Activated CD4-positive, CD25-positive, alpha-beta regulatory T cell (primary cell): ENCODE measurements around the gene UNC50.
"Not testable (repeated sequence)": the region's sequence is repeated elsewhere in the genome, so short reads cannot be mapped to it uniquely, and the experiment has no call there.

Experiments
- DNase-seq, 4 experiments: peaks; one replicate each; lab custom pipeline; 2025; lab: John Stamatoyannopoulos, UW

The UNC50 gene

DNA sequence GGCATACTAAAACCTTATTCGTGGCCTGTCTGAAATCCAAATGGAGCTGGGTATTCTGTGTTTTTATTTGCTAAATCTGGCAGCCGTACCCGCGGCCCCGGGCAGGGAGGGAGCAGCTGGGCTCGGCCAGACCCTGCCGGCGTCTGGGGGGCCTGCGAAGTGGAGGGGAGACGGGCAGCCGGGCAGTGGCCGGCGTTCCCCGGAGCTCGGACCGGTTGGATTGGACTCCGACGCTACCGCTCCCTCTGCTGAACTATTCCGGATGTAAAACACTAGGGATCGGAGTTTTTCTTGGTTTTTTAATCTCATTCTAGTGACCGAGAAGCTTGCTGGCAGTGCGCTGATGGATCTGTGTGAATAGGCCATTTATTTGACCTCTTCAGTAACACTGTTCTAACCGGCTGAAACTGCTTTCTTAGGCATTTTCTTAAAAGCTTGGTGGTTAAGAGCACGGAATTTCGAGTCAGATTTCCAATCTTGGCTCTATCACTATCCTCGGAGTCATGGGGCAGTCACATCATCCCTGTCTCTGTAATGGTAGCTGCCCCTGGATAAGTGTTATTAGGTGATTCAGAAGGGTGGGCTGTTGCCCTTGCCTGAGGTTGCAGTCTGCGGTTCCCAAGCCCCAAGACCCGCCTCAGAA is 694 bp downstream of the UNC50 start:
- DNase-seq, result no peak

DNA sequence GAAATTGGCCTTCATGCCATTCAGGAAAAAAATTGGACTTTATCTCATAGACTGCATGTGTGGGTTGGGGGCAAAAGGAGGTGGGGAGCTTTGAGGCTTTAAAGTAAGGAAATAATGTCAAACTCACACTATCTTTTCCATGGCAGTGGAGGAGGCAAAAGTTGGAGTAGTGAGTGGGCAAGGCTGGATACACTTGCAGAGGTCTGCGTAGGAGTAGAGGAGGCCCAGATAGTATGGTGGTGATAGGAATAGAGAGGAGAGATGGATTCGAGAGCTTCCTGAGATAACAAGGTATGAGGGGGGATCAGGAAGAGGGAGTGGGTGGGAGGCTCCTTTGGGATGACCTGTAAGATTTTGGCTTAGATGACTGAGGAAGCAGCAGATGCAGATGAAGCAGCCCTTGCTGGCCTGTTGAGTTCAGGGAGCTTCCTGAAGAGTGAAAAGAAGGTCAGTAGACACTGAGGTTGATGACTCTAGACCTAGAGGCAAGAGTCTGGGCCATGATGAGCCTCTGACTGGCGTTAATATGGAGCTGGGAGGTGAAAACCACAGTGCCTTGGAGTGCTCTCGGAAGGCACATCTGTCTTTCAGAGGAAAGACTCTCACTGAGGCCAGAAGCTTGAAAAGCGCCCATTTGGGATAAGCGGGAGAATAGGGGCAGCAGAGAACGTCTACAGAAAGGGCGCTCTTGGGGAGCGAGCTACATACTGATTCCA is 5.8 kb downstream of the UNC50 start:
- DNase-seq, result no peak

DNA sequence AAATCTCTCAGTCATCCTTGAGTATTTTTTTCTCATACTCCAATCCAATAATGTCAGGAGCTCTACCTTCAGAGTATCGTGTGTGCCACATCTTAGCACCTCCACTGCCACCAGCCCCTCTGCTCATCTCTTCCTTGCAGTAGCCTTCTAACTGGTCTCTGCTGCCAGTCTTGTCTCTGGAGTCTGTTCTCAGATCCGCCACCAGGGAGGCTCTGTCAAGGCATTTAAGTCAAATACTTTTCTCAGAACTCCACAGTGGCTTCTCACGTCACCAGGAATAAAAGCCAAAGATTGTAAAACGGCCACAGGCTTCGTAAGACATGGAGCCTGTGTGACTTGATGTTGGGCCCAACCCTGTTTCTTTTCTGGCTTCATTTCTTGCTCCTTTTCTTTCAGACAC is 7.1 kb downstream of the UNC50 start:
- no peak for DNase-seq

DNA sequence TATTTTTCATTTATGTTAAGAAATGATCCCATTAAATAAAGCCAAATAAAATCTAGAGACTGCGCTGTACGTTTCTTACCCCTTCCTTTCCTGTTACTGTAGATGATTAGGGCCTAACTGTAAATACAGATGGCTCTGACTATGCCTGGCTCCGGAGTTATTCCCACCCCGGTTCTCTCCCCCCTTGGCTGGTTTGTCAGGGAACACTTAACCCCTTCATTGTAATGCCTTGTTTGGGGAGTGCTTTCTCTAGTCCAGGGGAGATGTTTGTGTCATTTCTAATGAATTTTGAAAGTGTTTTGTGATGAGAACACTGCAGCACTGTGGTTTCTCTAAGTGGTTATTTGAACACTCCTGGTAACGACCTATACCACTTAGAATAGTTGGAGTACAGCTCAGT is 8.8 kb downstream of the UNC50 start:
- no peak for DNase-seq

DNA sequence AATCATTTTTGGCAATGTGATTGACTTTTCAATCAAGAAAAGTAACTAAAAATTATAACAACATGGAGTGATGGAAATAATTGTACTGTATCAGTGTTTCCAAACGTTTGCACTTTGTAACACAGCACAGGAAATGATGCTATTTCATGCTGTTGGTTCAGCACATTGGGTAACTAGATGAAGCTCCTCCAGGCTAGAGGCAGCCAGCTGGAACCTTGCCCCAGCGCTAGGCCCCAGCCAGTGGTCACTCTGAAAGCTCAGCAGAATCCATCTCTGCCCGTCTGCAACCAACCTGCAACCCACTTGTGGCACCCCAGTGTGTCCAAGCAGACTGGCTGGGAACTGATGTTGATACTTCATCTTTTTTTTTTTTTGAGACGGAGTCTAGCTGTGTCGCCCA is 15.3 kb downstream of the UNC50 start:
- no peak for DNase-seq

DNA sequence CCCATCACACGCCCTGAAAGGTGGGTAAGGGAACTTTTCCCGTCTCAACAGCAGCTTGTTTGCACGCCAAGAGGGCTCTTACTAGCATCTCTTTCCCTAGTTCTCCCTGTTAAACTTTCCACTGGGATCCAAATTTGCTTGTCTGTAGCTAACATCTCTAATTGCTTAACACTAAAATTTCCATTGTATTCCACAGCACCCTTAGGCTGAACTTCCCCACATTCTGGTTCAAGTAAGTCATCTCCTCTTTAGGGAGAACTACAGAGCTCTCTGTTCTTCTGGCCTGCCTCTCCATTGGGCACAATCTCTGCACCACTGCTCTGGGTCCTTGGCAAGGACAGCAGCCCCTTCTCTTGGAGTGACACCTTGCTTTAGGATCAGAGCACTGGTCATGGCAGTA is 24.0 kb downstream of the UNC50 start:
- no peak for DNase-seq

DNA sequence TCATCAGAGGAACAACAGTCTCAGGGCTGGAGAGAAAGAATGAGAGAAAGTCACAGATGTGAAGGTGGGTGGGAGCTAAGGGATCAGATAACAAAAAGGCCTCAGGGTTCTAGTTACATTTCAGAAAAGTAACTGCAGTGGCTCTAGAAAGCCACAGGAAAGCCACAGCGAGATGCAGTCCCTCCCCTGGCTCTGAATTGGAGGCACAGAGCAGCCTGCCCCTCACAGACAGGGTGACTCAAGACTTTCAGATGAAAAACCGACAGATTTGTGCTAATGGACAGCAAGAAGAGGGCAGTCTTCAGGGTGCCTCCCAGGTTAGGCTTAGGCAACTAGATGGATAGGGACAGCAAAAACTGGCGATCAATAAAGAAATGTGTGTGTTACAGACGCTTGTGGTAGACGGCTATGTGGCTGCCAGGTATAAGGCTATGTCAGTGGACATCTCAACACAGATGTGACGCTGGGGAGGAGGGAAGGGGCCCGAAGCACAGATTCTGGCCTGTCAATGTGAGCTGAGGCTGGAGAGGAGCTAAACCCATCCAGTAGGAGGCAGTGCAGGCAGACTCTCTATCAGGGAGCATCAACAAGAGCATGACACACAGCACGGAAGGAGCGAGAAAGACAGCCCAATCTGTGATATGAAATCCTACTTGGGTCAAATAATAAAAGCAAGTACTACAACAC is 26.2 kb downstream of the UNC50 start:
- DNase-seq, result no peak

DNA sequence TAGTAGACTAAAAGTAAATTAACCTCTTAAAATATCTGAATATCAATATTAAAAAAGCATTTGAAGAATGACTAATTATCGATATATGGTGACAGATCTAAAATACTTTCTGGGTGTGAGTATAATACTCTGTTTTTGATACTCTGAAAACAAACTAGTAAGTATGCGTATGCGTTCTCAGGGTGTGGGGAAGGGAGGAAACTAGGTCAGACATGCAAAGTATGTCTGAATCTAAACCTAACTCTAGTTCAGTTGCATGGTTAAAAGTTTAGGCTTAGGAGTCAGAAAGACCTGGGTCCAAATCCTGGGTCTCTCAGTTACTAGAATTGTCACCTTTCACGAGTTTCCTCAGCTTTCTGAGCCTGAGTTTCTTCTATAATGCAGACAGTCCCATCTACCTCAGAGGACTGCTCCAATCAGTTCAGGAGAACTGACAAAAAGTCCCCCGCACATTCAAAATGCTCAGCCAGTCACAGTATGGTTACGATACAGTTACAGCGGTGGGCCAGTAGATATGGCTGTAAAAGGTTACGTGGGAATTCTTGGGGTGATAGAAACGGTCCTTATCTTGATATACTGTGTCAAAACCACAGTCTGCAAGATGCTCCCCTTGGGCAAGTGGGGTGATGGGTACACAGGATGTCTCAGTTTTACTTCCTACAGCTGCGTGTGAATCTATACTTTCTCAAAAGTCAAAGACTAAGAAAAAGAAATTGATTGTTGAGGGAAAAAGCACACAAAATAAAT is 29.2 kb downstream of the UNC50 start:
- no peak for DNase-seq

DNA sequence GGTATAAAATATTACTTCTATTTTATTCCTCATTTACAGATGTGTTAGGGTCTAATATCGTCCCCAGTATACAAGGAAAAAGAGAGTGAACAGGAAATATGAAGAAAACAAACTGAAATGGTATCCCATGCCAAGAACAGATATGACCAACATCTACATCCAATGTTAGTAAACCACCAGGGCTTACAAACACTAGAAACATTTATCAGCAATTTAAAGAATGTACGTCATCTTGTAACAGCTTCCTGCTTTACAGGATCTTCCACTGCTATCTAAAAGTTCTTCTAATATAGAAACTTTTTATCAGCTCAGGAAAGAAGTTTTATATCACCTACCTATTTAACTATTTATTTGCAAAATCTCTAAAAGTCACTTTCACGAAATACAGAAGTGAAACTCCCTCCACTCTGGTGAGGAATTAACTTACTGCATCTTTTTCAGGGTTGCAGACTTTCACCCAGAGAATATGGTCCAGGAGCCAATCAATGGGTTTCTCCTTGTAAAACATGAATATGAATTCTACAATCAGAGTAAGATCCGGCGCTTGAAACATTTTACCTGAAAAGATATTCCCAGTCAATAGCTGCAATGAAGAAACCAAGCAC is 35.2 kb downstream of the UNC50 start:
- no peak for DNase-seq

DNA sequence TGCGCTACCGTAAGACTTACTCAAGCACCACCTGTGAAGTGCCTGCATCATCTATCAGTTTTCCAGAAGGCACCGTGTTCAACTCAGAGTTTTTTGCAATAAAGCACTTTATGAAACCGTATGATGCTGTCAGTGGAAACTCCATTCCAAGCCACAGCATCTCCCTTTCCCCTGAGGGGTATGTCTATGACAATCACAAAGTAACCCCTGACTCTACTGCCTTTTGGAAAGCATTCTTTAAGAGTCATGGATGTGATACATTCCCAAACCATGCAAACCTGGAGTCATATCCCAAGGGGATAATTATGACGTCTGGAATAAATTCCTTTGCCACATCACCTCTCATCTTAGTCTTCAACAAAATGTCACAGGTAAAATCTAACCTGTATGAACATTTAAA is 39.2 kb downstream of the UNC50 start:
- DNase-seq, result no peak

DNA sequence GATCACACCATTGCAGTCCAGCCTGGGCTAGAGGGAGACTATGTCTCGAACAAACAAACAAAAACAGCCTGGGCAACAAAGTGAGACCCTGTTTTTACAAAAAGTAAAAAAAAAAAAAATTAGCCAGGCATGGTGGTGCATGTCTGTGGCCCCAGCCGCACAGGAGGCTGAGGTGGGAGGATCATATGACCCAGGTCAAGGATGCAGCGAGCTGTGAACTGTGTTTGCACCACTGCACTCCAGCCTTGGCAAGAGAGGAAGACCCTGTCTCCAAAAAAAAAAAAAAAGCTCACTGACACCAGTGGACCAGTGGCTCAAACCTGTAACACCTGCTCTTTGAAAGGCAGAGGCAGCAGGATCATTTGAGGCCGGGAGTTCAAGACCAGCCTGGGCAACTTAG is 40.1 kb downstream of the UNC50 start:
- no peak for DNase-seq

DNA sequence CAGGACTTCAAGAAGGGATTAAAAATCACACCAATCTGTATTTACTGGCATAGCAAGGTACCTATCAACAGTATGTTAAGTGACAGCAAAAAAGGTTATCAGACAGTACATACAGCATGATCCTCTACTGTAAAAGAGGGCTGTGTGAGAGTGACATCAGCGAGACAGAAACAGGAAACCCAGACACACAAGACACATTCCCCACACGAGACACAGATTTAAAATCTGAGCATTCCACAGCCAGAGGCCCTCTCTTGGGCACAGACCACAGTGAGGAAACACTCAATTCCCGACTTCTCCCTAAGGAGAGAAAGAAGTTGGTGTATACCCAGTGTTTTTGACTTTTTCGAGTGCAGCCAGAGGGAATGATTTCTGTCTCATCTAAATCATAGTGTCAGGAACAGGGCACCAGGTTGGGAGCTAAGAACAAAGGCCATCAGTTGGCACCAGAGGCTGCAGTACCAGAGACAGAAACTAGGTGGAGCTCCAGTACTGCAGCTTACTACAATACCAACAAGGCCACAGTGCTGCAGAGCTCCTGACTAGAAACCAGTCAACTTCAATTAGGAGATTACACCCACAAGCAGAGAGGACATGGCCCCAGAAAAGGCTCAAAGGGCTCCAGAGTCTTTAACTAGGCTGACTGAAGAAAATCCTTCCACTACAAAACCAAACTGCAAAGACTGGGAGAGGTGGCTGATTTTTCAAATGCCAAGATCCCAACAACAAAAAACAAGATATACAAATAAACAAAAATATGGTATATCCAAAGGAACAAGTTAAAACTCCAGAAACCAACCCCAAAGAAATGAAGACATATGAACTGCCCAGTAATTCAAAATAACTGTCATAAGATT is 41.0 kb downstream of the UNC50 start:
- peak; percentile 49 to 75 (median 60) for DNase-seq

DNA sequence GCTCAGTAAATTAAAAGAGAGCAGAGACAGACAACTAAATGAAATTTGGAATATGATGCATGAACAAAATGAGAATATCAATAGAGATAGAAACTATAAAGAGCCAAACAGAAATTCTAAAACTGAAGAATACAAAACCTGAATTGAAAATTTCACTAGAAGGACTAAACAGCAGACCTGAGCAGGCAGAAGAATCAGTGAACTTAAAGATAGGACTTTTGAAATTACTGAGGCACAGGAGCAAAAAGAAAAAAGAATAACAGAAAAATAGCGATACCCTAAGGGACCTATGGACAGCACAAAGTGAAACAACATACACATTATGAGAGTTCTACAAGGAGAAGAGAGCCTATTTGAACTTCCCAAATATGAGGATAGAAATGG is 41.6 kb downstream of the UNC50 start:
- DNase-seq, result no peak

DNA sequence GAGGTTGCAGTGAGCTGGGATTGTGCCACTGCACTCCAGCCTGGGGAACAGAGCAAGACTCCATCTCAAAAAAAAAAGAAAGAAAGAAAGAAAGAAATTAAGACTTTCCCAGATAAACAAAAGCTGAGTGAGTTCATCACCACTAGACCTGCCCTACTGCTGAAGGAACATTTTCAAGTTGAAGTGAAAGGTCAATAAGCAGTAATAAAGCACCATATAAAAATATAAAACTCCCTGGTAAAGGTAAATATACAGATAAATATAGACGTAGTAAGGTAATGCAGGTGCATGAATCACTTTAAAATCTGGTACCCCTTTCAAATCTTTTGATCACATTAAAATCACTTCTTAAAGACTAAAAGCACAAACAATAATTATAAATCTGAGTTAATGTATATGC is 42.6 kb downstream of the UNC50 start:
- DNase-seq, result no peak

DNA sequence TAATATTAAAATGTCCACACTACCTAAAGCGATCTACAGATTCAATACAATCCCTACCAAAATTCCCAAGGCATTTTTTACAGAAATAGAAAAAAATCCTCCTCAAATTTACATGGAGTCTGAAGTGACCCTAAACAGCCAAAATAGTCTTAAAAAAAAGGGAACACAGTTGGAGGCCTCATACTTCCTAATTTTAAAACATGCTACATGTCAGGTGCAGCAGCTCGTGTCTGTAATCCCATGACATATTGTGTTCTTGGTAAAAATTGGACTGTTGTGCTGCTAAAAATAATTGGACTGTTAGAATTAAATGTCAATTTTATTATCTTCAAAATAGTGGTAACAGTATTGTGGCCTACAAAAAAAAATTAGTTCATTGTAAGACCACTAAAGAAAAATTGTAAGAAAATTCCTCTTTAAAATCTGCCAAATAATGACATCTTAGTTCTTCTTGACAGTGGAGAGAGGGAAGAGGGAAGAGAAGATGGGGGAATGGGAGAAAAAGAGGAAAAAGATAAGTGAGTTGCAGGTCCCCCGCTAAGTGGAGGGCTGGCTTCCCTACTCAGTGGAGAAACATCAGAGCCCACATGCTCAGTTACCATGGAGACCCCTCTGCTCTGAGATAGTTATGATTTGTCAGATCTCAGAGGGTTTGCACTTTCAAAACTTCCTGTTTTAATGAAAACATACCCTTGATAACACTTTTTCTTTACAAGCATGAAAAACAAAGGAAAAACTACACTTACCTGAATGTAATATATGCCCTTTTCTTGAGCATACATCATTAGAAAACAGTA is 46.5 kb downstream of the UNC50 start:
- DNase-seq, result no peak

DNA sequence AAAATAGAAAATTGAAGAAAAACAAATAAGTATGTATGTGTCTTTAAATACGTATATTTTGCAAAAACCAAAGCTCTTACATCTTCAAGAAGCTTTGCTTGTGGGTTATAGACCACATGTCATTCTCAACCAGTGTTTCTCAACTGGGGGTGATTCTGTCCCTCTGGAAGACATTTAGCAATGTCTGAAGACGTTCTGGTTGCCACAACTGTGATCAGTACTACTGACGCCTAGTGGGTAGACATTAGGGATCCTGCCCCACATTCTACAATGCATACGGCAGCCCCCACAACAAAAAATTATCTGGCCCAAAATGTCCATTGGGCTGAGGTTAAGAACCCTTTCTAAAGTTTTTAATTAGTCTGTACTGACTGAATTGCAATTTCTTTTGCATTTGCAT is 48.4 kb downstream of the UNC50 start:
- DNase-seq, result no peak

DNA sequence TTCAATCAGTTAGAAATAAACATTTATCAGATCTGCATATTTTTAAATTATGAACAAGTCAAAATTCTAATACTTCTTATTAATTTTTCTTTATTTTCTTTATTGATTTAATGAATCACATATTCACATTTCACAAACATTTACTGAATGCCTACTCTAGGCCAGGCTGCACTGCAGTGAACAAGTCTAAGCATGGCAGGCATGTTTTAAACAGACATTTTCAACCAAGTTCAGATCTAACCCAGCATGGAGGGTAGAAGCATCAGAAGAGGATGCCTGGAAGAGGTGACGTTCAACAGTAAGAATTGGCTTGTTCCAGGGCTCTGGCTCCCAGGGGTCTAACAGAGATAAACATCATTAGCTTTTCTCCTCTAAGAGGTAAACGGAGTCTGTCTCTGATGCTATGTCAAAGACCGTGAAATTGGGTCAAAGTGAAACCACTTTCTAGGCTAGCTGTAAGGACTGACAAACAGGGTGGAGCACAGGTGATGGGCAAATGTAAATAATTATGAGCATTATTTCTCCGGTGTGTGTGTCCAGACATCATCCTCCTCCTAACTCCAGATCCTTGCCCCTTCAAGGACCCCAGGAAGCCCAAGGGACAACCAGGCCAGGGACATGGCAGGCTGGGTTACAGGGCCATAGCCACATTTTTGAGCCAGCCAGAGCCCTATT is 50.6 kb downstream of the UNC50 start:
- no peak for DNase-seq

DNA sequence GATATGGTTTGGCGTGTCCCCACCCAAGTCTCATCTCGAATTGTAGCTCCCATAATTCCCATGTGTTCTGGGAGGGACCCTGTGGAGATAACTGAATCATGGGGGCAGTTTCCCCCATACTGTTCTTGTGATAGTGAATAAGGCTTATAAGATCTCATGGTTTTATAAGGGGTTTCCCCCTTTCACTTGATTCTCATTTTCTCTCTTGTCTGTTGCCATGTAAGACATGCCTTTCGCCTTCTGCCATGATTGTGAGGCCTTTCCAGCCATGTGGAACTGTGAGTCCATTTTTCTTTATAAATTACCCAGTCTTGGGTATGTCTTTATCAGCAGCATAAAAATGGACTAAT is 51.1 kb downstream of the UNC50 start:
- DNase-seq, result not testable (repeated sequence)

DNA sequence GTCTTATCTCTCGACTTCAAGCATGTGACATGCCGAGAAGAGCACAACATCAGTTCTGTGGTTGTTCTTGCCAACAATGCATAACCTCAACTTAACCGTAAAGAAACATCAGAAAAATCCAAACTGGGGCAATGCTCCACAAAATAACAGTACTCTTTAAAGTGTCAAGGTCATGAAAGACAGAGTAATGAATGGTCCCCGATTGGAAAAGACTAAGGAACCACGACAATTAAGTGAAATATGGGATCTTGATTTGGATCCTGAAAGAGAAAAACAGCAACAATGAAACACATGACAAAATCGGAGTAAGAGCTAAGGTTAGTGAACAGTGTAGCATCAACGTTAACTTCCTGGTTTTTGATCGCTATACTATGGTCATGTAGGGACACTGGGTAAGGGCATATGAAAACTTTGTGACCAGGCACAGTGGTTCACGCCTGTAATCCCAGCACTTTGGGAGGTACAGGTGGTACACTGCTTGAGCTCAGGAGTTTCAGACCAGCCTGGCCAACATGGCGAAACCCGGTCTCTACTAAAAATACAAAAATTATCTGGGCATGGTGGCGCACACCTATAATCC is 55.2 kb downstream of the UNC50 start:
- DNase-seq, result no peak

DNA sequence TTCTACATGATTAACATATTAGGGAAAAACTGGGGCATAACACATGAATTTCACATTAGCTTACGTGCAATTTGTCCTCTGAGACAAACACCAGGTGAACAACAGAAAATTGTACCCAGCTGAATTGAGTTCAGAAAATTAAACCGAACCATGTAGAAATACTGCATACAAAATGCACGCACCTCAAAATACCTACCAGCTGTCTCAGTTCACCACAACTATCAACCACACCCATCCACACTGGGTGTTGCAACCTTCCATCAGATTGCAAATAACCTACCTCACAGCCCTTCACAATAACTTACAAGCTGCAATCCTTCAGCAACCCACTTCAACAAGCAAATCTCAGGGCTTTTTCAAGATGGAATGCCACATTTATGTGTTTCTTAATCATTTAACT is 55.9 kb downstream of the UNC50 start:
- peak in 1 of 4 experiments; percentile 10 for DNase-seq
